A673 (cell line): Measurements from ENCODE around the gene THRB. TPM values are rescaled to one million over a fixed set of nuclear protein-coding genes. Genes with fewer than 3 reads are reported as not detected.
"Not testable (repeated sequence)": the region's sequence is repeated elsewhere in the genome, so short reads cannot be mapped to it uniquely, and the experiment has no call there.

ENCODE experiments used
- BruUV-seq: library from RNA; stranded (reverse); fragments of 400-500 nt; replicated peaks from 2 replicates; lab custom pipeline; 2021; lab: Mats Ljungman, UMichigan
- CTCF ChIA-PET: fragments of 300-600 bp; sonication (Branson Sonifier 250); formaldehyde crosslinking; loops from one replicate; lab custom pipeline; 2022; ENCODE audit warnings: antibody characterized with exemption; lab: Charles Lee
- POLR2A ChIA-PET: fragments of 300-600 bp; sonication (Branson Sonifier 250); formaldehyde crosslinking; loops from one replicate; lab custom pipeline; 2022; ENCODE audit warnings: antibody characterized with exemption; ENCODE audit not compliant: low non-redundant PET; lab: Charles Lee
- DNase-seq: peaks from one replicate; pipeline ENCODE4 v3.0.0-alpha.2; 2015; ENCODE audit warnings: low spot score
- H3K27ac ChIP-seq: fragments of 200-600 bp; sonication (generic); 2 replicates; pipeline ENCODE4 v1.5.1; 2016; ENCODE audit warnings: mixed run types, low read depth, mild to moderate bottlenecking, mixed read lengths, antibody characterized with exemption, low read length; ENCODE audit not compliant: poor library complexity, severe bottlenecking
- H3K27me3 ChIP-seq: fragments of 200-600 bp; sonication (generic); replicated peaks from 2 replicates; pipeline ENCODE4 v1.6.1; 2017; ENCODE audit warnings: mixed run types, low read depth, mild to moderate bottlenecking, mixed read lengths, antibody characterized with exemption, low read length; ENCODE audit not compliant: insufficient read depth, poor library complexity
- H3K36me3 ChIP-seq: fragments of 200-600 bp; sonication (generic); 2 replicates; pipeline ENCODE4 v1.6.1; 2016; ENCODE audit warnings: mixed run types, mild to moderate bottlenecking, mixed read lengths, antibody characterized with exemption, low read length; ENCODE audit not compliant: insufficient read depth, poor library complexity, severe bottlenecking
- H3K4me1 ChIP-seq: fragments of 200-600 bp; sonication (generic); 2 replicates; pipeline ENCODE4 v1.6.1; 2017; ENCODE audit warnings: mixed run types, mild to moderate bottlenecking, mixed read lengths, antibody characterized with exemption, low read length; ENCODE audit not compliant: insufficient read depth, poor library complexity, severe bottlenecking
- H3K4me3 ChIP-seq: fragments of 200-600 bp; sonication (generic); 2 replicates; pipeline ENCODE4 v1.5.1; 2016; ENCODE audit warnings: low read depth, mixed run types, mild to moderate bottlenecking, mixed read lengths, low read length; ENCODE audit not compliant: poor library complexity, severe bottlenecking
- H3K9me3 ChIP-seq: fragments of 200-600 bp; sonication (generic); 2 replicates; pipeline ENCODE4 v1.6.1; 2016; ENCODE audit warnings: mixed run types, low read depth, mild to moderate bottlenecking, mixed read lengths, antibody characterized with exemption, low read length; ENCODE audit not compliant: poor library complexity, severe bottlenecking
- CTCF ChIP-seq: fragments of 300-800, 200-600 bp; sonication (generic); conservative IDR thresholded peaks from 2 replicates; pipeline ENCODE4 v1.5.1; 2017; ENCODE audit warnings: low read depth, mild to moderate bottlenecking, antibody characterized with exemption, low read length, moderate library complexity, mixed read lengths
- EZH2 ChIP-seq: fragments of 200-600 bp; sonication (generic); IDR thresholded peaks from 2 replicates; pipeline ENCODE4 v1.6.1; 2017; ENCODE audit warnings: borderline replicate concordance, low read depth, mild to moderate bottlenecking, mixed read lengths, antibody characterized with exemption, low read length; ENCODE audit not compliant: poor library complexity, severe bottlenecking
- intact Hi-C: fragments of 100-400 bp; cut with micrococcal nuclease; formaldehyde crosslinking; loops from one replicate; pipeline ENCODE4 v1.10.0; 2022; ENCODE audit not compliant: unreplicated experiment
- total RNA-seq: library from RNA; stranded (reverse); gene quantifications from 2 replicates; pipeline ENCODE4 v1.2.3, GENCODE V29; 2021

The THRB gene
- total RNA-seq, 1 experiment from 2014 or later = 0.11 TPM

GRCh38 chr3:24096695-24097290 lies 397.9 kb downstream of the THRB start:
- H3K4me3 ChIP-seq = no peak overlapping the region
- H3K9me3 ChIP-seq = no peaks in the 10 kb centered on the region
- no peaks in the 10 kb centered on the region for H3K4me1 ChIP-seq
- no peaks in the 10 kb centered on the region for H3K27me3 ChIP-seq
- intact Hi-C loops = no loop called here
- BruUV-seq = no TSS peak
- POLR2A ChIA-PET = no interaction called here
- no peak overlapping the region for H3K27ac ChIP-seq
- TF ChIP-seq CTCF (no peak), EZH2 (no peak)
- H3K36me3 ChIP-seq = no peaks in the 10 kb centered on the region
- CTCF ChIA-PET = no interaction called here
- DNase-seq = no peak

GRCh38 chr3:24096271-24096670 lies 398.4 kb downstream of the THRB start:
- POLR2A ChIA-PET = no interaction called here
- no TSS peak for BruUV-seq

GRCh38 chr3:24094818-24095217 lies 399.8 kb downstream of the THRB start:
- H3K9me3 ChIP-seq, H3K27me3 ChIP-seq, BruUV-seq, H3K4me3 ChIP-seq, POLR2A ChIA-PET, H3K27ac ChIP-seq, CTCF ChIA-PET, intact Hi-C loops, H3K36me3 ChIP-seq, H3K4me1 ChIP-seq, DNase-seq: not testable (repeated sequence)

More at GRCh38 chr3:24096271-24096670, 398.4 kb downstream of the THRB start:
- Histone ChIP-seq H3K27me3 (no peaks in the 10 kb centered on the region), H3K36me3 (no peaks in the 10 kb centered on the region), H3K4me1 (no peaks in the 10 kb centered on the region), H3K27ac (no peak overlapping the region), H3K9me3 (no peaks in the 10 kb centered on the region), H3K4me3 (no peak overlapping the region)
- CTCF ChIA-PET = no interaction called here
- TF ChIP-seq CTCF (no peak), EZH2 (no peak)
- no peak for DNase-seq
- intact Hi-C loops = no loop called here

GRCh38 chr3:24088782-24089181 lies 405.9 kb downstream of the THRB start:
- peak; percentile 28 for DNase-seq
- CTCF ChIA-PET = interaction anchor here (0.6 kb wide), 1 partner anchor 175 kb away, joined by 3 read pairs; no protein-coding TSS in a partner anchor
- intact Hi-C loops = no loop called here

More at GRCh38 chr3:24088782-24089181, 405.9 kb downstream of the THRB start:
- BruUV-seq = no TSS peak
- H3K36me3 ChIP-seq = no peaks in the 10 kb centered on the region
- no peak overlapping the region for H3K27ac ChIP-seq
- H3K4me3 ChIP-seq = no peak overlapping the region
- POLR2A ChIA-PET = no interaction called here
- no peaks in the 10 kb centered on the region for H3K9me3 ChIP-seq
- no peaks in the 10 kb centered on the region for H3K4me1 ChIP-seq
- H3K27me3 ChIP-seq = no peaks in the 10 kb centered on the region
- no peak for TF ChIP-seq EZH2
- TF ChIP-seq CTCF = peak; percentile 54
